CD4-positive, CD25-positive, alpha-beta regulatory T cell (primary cell): Measurements from ENCODE around the gene CSTF1. TPM values are rescaled to one million over a fixed set of nuclear protein-coding genes. Genes with fewer than 3 reads are reported as not detected.

Experiments
- ATAC-seq, 2 donors: fragments of 150-1000 bp; cut with Tn5 transposase; one replicate each; pipeline ENCODE4 v1.10.0; 2021; ENCODE audit warnings: low read depth in 2 of 2, moderate number of reproducible peaks in 2 of 2, moderate library complexity in 1 of 2
- DNase-seq, 3 donors: peaks; one replicate each; pipeline versions ENCODE4 v3.0.0 to v3.0.0-alpha.2; 2012 to 2022; ENCODE audit warnings: mixed read lengths in 1 of 3
- H3K27ac ChIP-seq: one replicate; pipeline ENCODE4 v1.7.0; 2013; ENCODE audit warnings: mild to moderate bottlenecking, low read length; ENCODE audit not compliant: insufficient read depth, poor library complexity, severe bottlenecking
- H3K27me3 ChIP-seq: one replicate; pipeline ENCODE4 v1.7.0; 2013; ENCODE audit warnings: low read length; ENCODE audit not compliant: control insufficient read depth, insufficient read depth
- H3K36me3 ChIP-seq: one replicate; pipeline ENCODE4 v1.7.0; 2013; ENCODE audit warnings: mild to moderate bottlenecking, low read length, moderate library complexity; ENCODE audit not compliant: control insufficient read depth, insufficient read depth
- H3K4me1 ChIP-seq: 2 replicates; pipeline ENCODE4 v1.7.0; 2013; ENCODE audit warnings: mild to moderate bottlenecking, low read length; ENCODE audit not compliant: insufficient read depth, control insufficient read depth, poor library complexity, severe bottlenecking
- H3K4me3 ChIP-seq: one replicate; pipeline ENCODE4 v1.7.0; 2013; ENCODE audit warnings: low read depth, mild to moderate bottlenecking, low read length, moderate library complexity
- H3K9me3 ChIP-seq, 2 experiments: 1 replicate in 1 of 2; 2 replicates in 1 of 2; pipeline ENCODE4 v1.7.0; 2013; ENCODE audit warnings: low read length in 2 of 2, mild to moderate bottlenecking in 1 of 2, moderate library complexity in 1 of 2; ENCODE audit not compliant: control insufficient read depth in 2 of 2
- H3K27ac Mint-ChIP-seq, 3 donors: one replicate each; pipeline ENCODE4 v1.8.0; 2020 to 2022; ENCODE audit warnings: mild to moderate bottlenecking in 3 of 3, mixed read lengths in 3 of 3, moderate library complexity in 2 of 3
- H3K27me3 Mint-ChIP-seq: one replicate; pipeline ENCODE4 v1.8.0; 2022; ENCODE audit warnings: mild to moderate bottlenecking, mixed read lengths
- H3K36me3 Mint-ChIP-seq: one replicate; pipeline ENCODE4 v1.8.0; 2020; ENCODE audit warnings: mixed read lengths
- H3K4me1 Mint-ChIP-seq, 4 donors: one replicate each; pipeline ENCODE4 v1.8.0; 2020 to 2022; ENCODE audit warnings: mixed read lengths in 4 of 4, mild to moderate bottlenecking in 1 of 4
- H3K4me3 Mint-ChIP-seq, 4 donors: one replicate each; pipeline ENCODE4 v1.8.0; 2020 to 2022; ENCODE audit warnings: mild to moderate bottlenecking in 4 of 4, mixed read lengths in 4 of 4, moderate library complexity in 3 of 4
- H3K9me3 Mint-ChIP-seq, 7 donors: one replicate each; pipeline ENCODE4 v1.8.0; 2020 to 2022; ENCODE audit warnings: mixed read lengths in 7 of 7, mild to moderate bottlenecking in 3 of 7, moderate library complexity in 2 of 7
- polyA plus RNA-seq, 4 donors: library from polyadenylated mRNA; unstranded; fragments of 300-500 nt; fragmentation: Illumina TruSeq; gene quantifications; one replicate each; pipeline ENCODE4 v1.2.3, GENCODE V29; 2021
- total RNA-seq: library from RNA; stranded (reverse); gene quantifications from one replicate; pipeline ENCODE4 v1.2.3, GENCODE V29; 2022

CSTF1 gene
- total and polyA plus RNA-seq, 5 donors from 2014 or later, result 24.5 to 61.7 (median 56.3) TPM

DNA sequence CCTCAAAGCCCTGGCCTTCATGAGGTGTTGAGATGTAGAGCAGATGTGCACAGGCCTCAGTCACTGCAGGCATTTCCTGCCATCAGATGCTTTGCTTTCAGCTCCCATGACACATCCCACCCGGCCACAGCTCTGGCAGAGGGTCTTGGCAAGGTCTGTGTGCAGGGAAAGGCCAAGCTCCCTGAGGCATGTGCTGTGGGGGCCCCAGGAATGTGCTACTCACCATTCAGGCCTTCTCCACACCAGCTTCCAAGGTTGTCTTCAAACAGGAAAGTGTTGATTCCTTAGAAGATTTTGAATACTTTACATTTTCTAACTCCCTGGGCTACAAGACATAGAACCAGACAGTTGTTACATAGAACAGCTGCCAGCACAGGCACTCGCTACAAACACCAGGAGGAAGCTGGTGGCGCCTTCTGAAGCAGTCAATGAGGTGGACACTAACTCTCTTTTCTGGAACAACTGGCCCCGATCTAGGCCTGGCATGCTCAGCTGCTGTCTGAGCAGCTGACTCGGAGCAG is 47.4 kb downstream of the CSTF1 start:
- Mint-ChIP-seq H3K36me3 (peaks cover 5% of the 10 kb centered on the region), H3K4me1 (peaks cover 5 to 26% (median 15%) of the 10 kb centered on the region in 4 donors), H3K27ac (peak overlapping the region; percentile 32 to 88 (median 63)), H3K9me3 (no peaks in the 10 kb centered on the region), H3K27me3 (no peaks in the 10 kb centered on the region), H3K4me3 (peak overlapping the region in 1 of 4 donors; percentile 4)
- peak overlapping the region; percentile 18 for H3K4me3 ChIP-seq
- no peaks in the 10 kb centered on the region for H3K9me3 ChIP-seq
- DNase-seq (no peak), ATAC-seq (peak in 1 of 2 donors; percentile 16)
- H3K36me3 ChIP-seq, result no peaks in the 10 kb centered on the region
- no peaks in the 10 kb centered on the region for H3K27me3 ChIP-seq
- H3K4me1 ChIP-seq, result peaks cover 17% of the 10 kb centered on the region
- H3K27ac ChIP-seq, result no peak overlapping the region

GRCh38 chr20:56440346-56441007 is 48.0 kb downstream of the CSTF1 start:
- no peaks in the 10 kb centered on the region for H3K36me3 ChIP-seq
- ATAC-seq (peak in 1 of 2 donors; percentile 58), DNase-seq (peak in 2 of 3 donors; percentile 23 to 47)
- H3K4me3 Mint-ChIP-seq, result peak overlapping the region in 1 of 4 donors; percentile 51
- peaks cover 0 to 2% (median 0%) of the 10 kb centered on the region in 7 donors for H3K9me3 Mint-ChIP-seq
- no peaks in the 10 kb centered on the region for H3K9me3 ChIP-seq
- H3K4me3 ChIP-seq, result peak overlapping the region; percentile 18
- peaks cover 9% of the 10 kb centered on the region for H3K36me3 Mint-ChIP-seq
- peaks cover 17% of the 10 kb centered on the region for H3K4me1 ChIP-seq
- no peaks in the 10 kb centered on the region for H3K27me3 ChIP-seq
- H3K27ac ChIP-seq, result no peak overlapping the region
- H3K27me3 Mint-ChIP-seq, result no peaks in the 10 kb centered on the region
- H3K4me1 Mint-ChIP-seq, result peaks cover 5 to 26% (median 14%) of the 10 kb centered on the region in 4 donors
- peak overlapping the region in 2 of 3 donors; percentile 63 to 88 for H3K27ac Mint-ChIP-seq

GRCh38 chr20:56442389-56443365 is 50.2 kb downstream of the CSTF1 start:
- Mint-ChIP-seq H3K9me3 (peaks cover 0 to 2% (median 0%) of the 10 kb centered on the region in 7 donors), H3K27me3 (no peaks in the 10 kb centered on the region), H3K36me3 (peaks cover 9% of the 10 kb centered on the region), H3K27ac (peak overlapping the region in 2 of 3 donors; percentile 0 to 21), H3K4me3 (no peak overlapping the region), H3K4me1 (peaks cover 5 to 26% (median 14%) of the 10 kb centered on the region in 4 donors)
- H3K27ac ChIP-seq, result no peak overlapping the region
- no peak for ATAC-seq
- no peak overlapping the region for H3K4me3 ChIP-seq
- no peaks in the 10 kb centered on the region for H3K9me3 ChIP-seq
- H3K36me3 ChIP-seq, result no peaks in the 10 kb centered on the region
- no peaks in the 10 kb centered on the region for H3K27me3 ChIP-seq
- peaks cover 17% of the 10 kb centered on the region for H3K4me1 ChIP-seq
- DNase-seq, result no peak

DNA sequence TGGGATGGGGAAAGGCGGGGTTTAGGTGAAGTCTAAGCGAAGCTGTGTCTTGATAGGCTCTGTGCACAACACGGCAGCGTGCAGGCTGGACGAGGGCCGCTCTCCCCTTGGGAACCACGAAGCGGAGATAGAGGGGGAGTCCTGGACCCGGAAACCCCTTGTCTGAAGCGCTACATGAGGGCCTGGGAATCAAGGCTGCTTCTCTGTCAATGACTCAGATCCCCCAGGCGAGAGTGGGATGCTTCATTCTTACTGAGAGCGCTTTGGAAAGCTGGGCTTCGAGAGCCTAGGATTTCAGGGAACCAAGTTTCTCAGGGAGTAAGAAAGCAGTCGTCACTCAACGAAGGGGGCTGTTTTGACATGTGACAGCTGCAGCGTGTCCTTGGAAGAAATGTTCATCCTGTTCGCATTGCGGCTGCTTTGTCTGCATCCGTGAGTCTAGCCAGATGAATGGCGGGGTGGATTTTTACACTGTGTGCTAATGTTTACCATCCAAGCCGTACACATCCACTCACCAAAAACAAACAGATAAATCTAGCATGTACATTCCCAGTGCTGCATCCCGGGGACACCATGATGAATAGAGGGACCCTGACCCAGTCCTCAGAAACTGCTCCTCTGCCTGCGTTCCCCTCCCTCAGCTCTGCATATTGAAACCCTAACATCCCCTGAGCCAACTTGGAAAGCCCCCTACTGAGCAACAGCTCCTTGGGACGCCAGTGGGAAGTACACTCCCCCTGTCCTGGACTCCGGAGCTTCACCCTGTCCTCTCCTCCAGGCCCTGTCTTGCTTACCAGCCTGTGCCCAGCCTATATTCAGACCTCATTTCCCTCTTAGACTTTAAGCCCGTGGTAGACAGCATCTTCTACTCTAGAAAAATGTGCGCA is 51.5 kb downstream of the CSTF1 start:
- no peaks in the 10 kb centered on the region for H3K36me3 ChIP-seq
- Mint-ChIP-seq H3K27ac (no peak overlapping the region), H3K36me3 (peaks cover 9% of the 10 kb centered on the region), H3K9me3 (peaks cover 0 to 2% (median 0%) of the 10 kb centered on the region in 7 donors), H3K27me3 (no peaks in the 10 kb centered on the region), H3K4me1 (peaks cover 0 to 22% (median 13%) of the 10 kb centered on the region in 4 donors), H3K4me3 (no peak overlapping the region)
- peaks cover 17% of the 10 kb centered on the region for H3K4me1 ChIP-seq
- no peaks in the 10 kb centered on the region for H3K27me3 ChIP-seq
- no peak for DNase-seq
- H3K4me3 ChIP-seq, result no peak overlapping the region
- no peaks in the 10 kb centered on the region for H3K9me3 ChIP-seq
- ATAC-seq, result no peak
- no peak overlapping the region for H3K27ac ChIP-seq

DNA sequence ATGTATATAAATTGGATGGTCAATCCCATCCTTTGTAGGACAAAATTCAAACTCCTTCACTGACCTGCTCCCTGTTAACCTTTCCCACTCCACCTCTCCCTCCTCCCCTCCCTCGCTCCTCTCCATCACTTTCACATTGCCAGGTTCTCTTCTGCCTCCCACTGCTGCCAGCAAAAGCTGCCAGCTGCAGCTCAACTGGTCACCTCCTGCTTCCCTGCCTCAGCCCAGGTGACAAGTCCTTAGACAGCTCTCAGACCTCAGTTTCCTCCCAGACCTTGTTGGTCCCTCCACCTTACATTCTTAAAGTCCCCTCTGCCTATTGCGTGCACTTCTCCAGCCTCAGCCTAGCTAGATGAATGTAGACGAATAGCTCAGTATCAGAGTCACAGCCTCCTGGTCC is 52.7 kb downstream of the CSTF1 start:
- H3K36me3 Mint-ChIP-seq, result peaks cover 8% of the 10 kb centered on the region
- Histone ChIP-seq H3K9me3 (no peaks in the 10 kb centered on the region), H3K27ac (no peak overlapping the region), H3K36me3 (no peaks in the 10 kb centered on the region), H3K27me3 (no peaks in the 10 kb centered on the region), H3K4me3 (no peak overlapping the region), H3K4me1 (peaks cover 8% of the 10 kb centered on the region)
- peaks cover 0 to 13% (median 7%) of the 10 kb centered on the region in 4 donors for H3K4me1 Mint-ChIP-seq
- peaks cover 2% of the 10 kb centered on the region for H3K27me3 Mint-ChIP-seq
- peaks cover 0 to 2% (median 0%) of the 10 kb centered on the region in 7 donors for H3K9me3 Mint-ChIP-seq
- no peak overlapping the region for H3K27ac Mint-ChIP-seq
- H3K4me3 Mint-ChIP-seq, result peak overlapping the region in 1 of 4 donors; percentile 73
- DNase-seq, result no peak
- ATAC-seq, result no peak

GRCh38 chr20:56445540-56445939 is 53.1 kb downstream of the CSTF1 start:
- ATAC-seq, result no peak
- Histone ChIP-seq H3K4me1 (peaks cover 4% of the 10 kb centered on the region), H3K9me3 (no peaks in the 10 kb centered on the region), H3K27ac (no peak overlapping the region), H3K27me3 (no peaks in the 10 kb centered on the region), H3K36me3 (no peaks in the 10 kb centered on the region), H3K4me3 (no peak overlapping the region)
- H3K27me3 Mint-ChIP-seq, result peaks cover 6% of the 10 kb centered on the region
- H3K36me3 Mint-ChIP-seq, result peaks cover 4% of the 10 kb centered on the region
- H3K9me3 Mint-ChIP-seq, result peaks cover 0 to 2% (median 0%) of the 10 kb centered on the region in 7 donors
- peak overlapping the region in 1 of 4 donors; percentile 73 for H3K4me3 Mint-ChIP-seq
- peak overlapping the region in 1 of 3 donors; percentile 14 for H3K27ac Mint-ChIP-seq
- DNase-seq, result no peak
- H3K4me1 Mint-ChIP-seq, result peaks cover 0 to 9% (median 5%) of the 10 kb centered on the region in 4 donors

DNA sequence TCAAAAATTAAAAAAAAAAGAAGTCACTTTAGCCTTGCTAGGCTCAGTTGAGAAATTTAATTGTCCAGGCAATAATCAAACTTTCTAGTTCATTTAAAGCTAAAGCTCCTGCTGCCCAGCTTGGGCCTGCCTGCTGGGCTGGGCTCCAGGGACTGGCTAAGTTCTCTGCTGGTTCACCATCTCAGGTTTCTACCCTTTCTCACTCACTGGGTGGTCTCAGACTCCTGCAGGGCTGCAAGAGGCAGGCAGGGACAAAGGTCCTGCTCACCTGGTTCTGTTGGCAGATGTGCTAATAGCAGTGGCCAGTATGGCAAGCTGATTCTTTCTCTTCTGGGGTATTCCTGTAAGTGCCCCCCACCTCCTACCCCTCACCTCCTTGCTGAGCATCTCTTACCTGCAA is 54.8 kb downstream of the CSTF1 start:
- H3K4me3 Mint-ChIP-seq, result peak overlapping the region in 1 of 4 donors; percentile 31
- peaks cover 6% of the 10 kb centered on the region for H3K27me3 Mint-ChIP-seq
- Histone ChIP-seq H3K27me3 (no peaks in the 10 kb centered on the region), H3K4me1 (no peaks in the 10 kb centered on the region), H3K27ac (no peak overlapping the region), H3K36me3 (peaks cover 2% of the 10 kb centered on the region), H3K4me3 (no peak overlapping the region), H3K9me3 (no peaks in the 10 kb centered on the region)
- H3K4me1 Mint-ChIP-seq, result peaks cover 0 to 2% (median under 1%) of the 10 kb centered on the region in 4 donors
- H3K27ac Mint-ChIP-seq, result no peak overlapping the region
- peaks cover 0 to 2% (median 0%) of the 10 kb centered on the region in 7 donors for H3K9me3 Mint-ChIP-seq
- H3K36me3 Mint-ChIP-seq, result peaks cover 12% of the 10 kb centered on the region
- ATAC-seq (no peak), DNase-seq (no peak)
